ENCODE measurements around the gene CDCP1. TPM values are rescaled to one million over a fixed set of nuclear protein-coding genes. Genes with fewer than 3 reads are reported as not detected.

Gene CDCP1
- total and polyA plus RNA-seq, 8 donors, result 0.30 to 31.4 (median 0.57) TPM

GRCh38 chr3:45119824-45120358 is 26.3 kb downstream of the CDCP1 start:
- intact Hi-C loops (cut with DNase I), result no loop called here
- no peaks in the 10 kb centered on the region for H3K27me3 ChIP-seq
- H3K27ac ChIP-seq, result no peak overlapping the region
- no peak for ATAC-seq
- TF ChIP-seq, protein P1, sequence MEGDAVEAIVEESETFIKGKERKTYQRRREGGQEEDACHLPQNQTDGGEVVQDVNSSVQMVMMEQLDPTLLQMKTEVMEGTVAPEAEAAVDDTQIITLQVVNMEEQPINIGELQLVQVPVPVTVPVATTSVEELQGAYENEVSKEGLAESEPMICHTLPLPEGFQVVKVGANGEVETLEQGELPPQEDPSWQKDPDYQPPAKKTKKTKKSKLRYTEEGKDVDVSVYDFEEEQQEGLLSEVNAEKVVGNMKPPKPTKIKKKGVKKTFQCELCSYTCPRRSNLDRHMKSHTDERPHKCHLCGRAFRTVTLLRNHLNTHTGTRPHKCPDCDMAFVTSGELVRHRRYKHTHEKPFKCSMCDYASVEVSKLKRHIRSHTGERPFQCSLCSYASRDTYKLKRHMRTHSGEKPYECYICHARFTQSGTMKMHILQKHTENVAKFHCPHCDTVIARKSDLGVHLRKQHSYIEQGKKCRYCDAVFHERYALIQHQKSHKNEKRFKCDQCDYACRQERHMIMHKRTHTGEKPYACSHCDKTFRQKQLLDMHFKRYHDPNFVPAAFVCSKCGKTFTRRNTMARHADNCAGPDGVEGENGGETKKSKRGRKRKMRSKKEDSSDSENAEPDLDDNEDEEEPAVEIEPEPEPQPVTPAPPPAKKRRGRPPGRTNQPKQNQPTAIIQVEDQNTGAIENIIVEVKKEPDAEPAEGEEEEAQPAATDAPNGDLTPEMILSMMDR (IDR thresholded peaks at IDR 0.05), result no peak
- DNase-seq, result peak in 2 of 4 donors; percentile 23 to 43
- H3K4me1 ChIP-seq, result peaks cover 5 to 16% of the 10 kb centered on the region in 2 donors
- no peaks in the 10 kb centered on the region for H3K36me3 ChIP-seq
- H3K4me3 ChIP-seq, result no peak overlapping the region
- no peaks in the 10 kb centered on the region for H3K9me3 ChIP-seq

DNA sequence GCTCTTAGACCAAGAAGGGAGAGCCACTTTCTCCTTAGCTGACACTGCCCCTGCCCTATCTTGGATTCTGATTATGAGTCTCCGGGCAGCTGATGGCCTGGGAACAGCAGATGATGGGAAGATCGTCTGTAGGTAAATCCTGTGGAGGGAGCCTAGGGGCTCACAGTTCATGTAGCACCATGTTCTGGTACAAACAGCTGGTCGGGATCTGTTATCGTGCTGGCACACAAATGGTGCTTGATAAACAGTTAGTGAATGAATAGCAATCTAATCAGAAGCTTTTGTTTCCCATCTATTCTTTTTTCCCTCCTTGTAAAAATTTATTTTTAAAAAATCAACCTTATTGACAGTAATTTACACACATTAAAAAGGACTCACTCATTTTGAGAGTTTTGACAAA is 26.8 kb downstream of the CDCP1 start:
- Histone ChIP-seq H3K27ac (no peak overlapping the region), H3K4me1 (peaks cover 2 to 16% of the 10 kb centered on the region in 2 donors), H3K27me3 (no peaks in the 10 kb centered on the region), H3K9me3 (no peaks in the 10 kb centered on the region), H3K4me3 (no peak overlapping the region), H3K36me3 (no peaks in the 10 kb centered on the region)
- ATAC-seq (no peak), DNase-seq (no peak)
- TF ChIP-seq, protein P1 (IDR thresholded peaks at IDR 0.05), result no peak
- intact Hi-C loops (cut with DNase I), result no loop called here

DNA sequence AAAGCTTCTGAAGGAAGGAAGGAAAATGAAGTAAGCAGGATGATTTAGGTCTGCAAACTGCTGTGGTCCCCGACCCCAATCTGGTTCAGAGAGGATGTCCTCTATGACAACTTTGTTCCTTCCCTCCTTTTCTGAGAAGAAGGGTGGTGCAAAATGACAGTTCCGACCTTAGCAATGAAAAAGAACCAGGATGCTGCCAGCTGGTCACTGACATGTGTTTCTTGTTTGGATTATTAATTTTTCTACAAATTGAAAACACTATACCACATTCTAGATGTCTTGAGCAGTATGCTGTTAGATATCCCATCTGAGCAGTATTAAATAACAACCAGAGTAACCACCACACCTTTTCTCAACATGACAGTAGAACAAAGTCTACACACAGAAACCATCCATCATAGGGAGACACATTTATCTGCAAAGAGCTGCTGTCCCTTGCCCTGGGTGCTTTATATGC is 27.5 kb downstream of the CDCP1 start:
- intact Hi-C loops (cut with DNase I), result no loop called here
- TF ChIP-seq, protein P1 (IDR thresholded peaks at IDR 0.05), result no peak
- peaks cover 0 to 12% of the 10 kb centered on the region in 2 donors for H3K4me1 ChIP-seq

DNA sequence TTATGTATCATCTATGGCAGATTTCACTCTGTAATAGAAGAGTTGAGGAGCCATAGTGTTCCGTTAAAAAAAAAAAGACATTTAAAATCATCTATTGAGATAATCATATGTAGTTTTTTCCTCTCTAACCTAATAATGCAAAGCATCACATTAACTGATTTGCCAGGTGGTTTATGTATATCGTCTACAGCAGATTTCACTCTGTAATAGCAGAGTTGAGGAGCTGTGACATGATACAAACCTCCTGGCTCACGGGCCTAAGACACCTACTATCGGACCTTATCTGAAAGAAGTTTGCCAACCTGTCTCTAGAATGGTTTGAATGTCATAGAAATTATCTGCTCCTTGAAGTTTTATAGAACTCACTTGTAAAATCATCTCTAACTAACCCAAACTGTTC is 29.8 kb downstream of the CDCP1 start:
- DNase-seq (no peak), ATAC-seq (no peak)
- Histone ChIP-seq H3K4me1 (peaks cover 0 to 6% of the 10 kb centered on the region in 2 donors), H3K4me3 (no peak overlapping the region), H3K9me3 (no peaks in the 10 kb centered on the region), H3K36me3 (no peaks in the 10 kb centered on the region), H3K27me3 (no peaks in the 10 kb centered on the region), H3K27ac (no peak overlapping the region)
- TF ChIP-seq, protein P1 (IDR thresholded peaks at IDR 0.05), result no peak
- intact Hi-C loops (cut with DNase I), result no loop called here

More for the DNA sequence above, 27.5 kb downstream of the CDCP1 start:
- Histone ChIP-seq H3K27ac (no peak overlapping the region), H3K27me3 (no peaks in the 10 kb centered on the region), H3K4me3 (no peak overlapping the region), H3K9me3 (no peaks in the 10 kb centered on the region), H3K36me3 (no peaks in the 10 kb centered on the region)
- ATAC-seq (no peak), DNase-seq (no peak)

GRCh38 chr3:45113625-45114050 is 32.5 kb downstream of the CDCP1 start:
- no peaks in the 10 kb centered on the region for H3K36me3 ChIP-seq
- no peak overlapping the region for H3K4me3 ChIP-seq
- H3K9me3 ChIP-seq, result no peaks in the 10 kb centered on the region
- H3K27me3 ChIP-seq, result no peaks in the 10 kb centered on the region
- H3K27ac ChIP-seq, result no peak overlapping the region
- no peak for DNase-seq
- ATAC-seq, result no peak
- TF ChIP-seq, protein P1 (IDR thresholded peaks at IDR 0.05), result no peak
- intact Hi-C loops (cut with DNase I), result no loop called here
- H3K4me1 ChIP-seq, result peaks cover 0 to 17% of the 10 kb centered on the region in 2 donors
